ENCODE measurements around the gene RGS3.
"Not testable (repeated sequence)": the region's sequence is repeated elsewhere in the genome, so short reads cannot be mapped to it uniquely, and the experiment has no call there.

DNA sequence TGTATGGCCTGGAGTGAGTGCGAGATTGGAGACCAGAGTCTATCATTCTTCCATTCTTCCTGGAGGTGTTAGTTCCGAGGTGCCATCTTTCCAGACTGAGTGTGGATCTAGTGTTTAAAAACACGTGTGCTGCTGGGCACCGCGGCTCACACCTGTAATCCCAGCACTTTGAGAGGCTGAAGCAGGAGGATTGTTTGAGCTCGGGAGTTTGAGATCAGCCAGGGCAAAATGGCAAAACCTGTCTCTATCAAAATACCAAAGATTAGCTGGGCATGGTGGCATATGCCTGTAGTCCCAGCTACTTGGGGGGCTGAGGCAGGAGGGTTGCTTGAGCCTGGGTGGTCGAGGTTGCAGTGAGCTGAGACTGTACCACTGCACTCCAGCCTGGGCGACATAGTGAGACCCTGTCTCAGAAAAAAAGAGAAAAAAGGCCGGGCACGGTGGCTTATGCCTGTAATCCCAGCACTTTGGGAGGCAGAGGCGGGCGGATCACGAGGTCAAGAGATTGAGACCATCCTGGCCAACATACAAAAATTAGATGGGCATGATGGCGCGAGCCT is 176.0 kb downstream of the RGS3 start:
- TF ChIP-seq, protein P1, sequence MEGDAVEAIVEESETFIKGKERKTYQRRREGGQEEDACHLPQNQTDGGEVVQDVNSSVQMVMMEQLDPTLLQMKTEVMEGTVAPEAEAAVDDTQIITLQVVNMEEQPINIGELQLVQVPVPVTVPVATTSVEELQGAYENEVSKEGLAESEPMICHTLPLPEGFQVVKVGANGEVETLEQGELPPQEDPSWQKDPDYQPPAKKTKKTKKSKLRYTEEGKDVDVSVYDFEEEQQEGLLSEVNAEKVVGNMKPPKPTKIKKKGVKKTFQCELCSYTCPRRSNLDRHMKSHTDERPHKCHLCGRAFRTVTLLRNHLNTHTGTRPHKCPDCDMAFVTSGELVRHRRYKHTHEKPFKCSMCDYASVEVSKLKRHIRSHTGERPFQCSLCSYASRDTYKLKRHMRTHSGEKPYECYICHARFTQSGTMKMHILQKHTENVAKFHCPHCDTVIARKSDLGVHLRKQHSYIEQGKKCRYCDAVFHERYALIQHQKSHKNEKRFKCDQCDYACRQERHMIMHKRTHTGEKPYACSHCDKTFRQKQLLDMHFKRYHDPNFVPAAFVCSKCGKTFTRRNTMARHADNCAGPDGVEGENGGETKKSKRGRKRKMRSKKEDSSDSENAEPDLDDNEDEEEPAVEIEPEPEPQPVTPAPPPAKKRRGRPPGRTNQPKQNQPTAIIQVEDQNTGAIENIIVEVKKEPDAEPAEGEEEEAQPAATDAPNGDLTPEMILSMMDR (IDR thresholded peaks at IDR 0.05) = not testable (repeated sequence)
- TF ChIP-seq POLR2A (IDR thresholded peaks at IDR 0.05) = not testable (repeated sequence)
